Naive thymus-derived CD4-positive, alpha-beta T cell (primary cell): Measurements from ENCODE around the gene SIGLEC7. TPM values are rescaled to one million over a fixed set of nuclear protein-coding genes. Genes with fewer than 3 reads are reported as not detected.

Experiments
- ATAC-seq: fragments of 150-1000 bp; cut with Tn5 transposase; 2 replicates; pipeline ENCODE4 v1.10.0; 2021; ENCODE audit warnings: mild to moderate bottlenecking, moderate library complexity
- CTCF ChIA-PET: fragments of 350-600 bp; sonication (Branson Sonifier 250); formaldehyde crosslinking; loops from one replicate; lab custom pipeline; 2021; ENCODE audit warnings: antibody characterized with exemption; lab: Charles Lee
- POLR2A ChIA-PET: fragments of 350-600 bp; sonication (Branson Sonifier 250); formaldehyde crosslinking; loops from one replicate; lab custom pipeline; 2021; ENCODE audit warnings: antibody characterized with exemption, inconsistent platforms; lab: Charles Lee
- DNase-seq, 9 donors: peaks; one replicate each; pipeline versions ENCODE4 v3.0.0 to v3.0.0-alpha.2; 2020 to 2022; ENCODE audit warnings: mixed read lengths in 1 of 9
- H3K27ac ChIP-seq: one replicate; pipeline ENCODE4 v1.7.0; 2013; ENCODE audit warnings: mild to moderate bottlenecking, low read depth, low read length, moderate library complexity
- H3K27me3 ChIP-seq, 2 donors: one replicate each; pipeline ENCODE4 v1.7.0; 2013; ENCODE audit warnings: low read length in 2 of 2, mild to moderate bottlenecking in 2 of 2, moderate library complexity in 2 of 2; ENCODE audit not compliant: control insufficient read depth in 2 of 2, insufficient read depth in 2 of 2
- H3K36me3 ChIP-seq, 3 experiments: 1 replicate in 2 of 3; 2 replicates in 1 of 3; pipeline ENCODE4 v1.7.0; 2013; ENCODE audit warnings: low read length in 3 of 3, mild to moderate bottlenecking in 3 of 3, moderate library complexity in 1 of 3; ENCODE audit not compliant: insufficient read depth in 3 of 3, control insufficient read depth in 2 of 3
- H3K4me1 ChIP-seq, 2 donors: one replicate each; pipeline ENCODE4 v1.7.0; 2013; ENCODE audit warnings: low read length in 2 of 2, mild to moderate bottlenecking in 2 of 2, moderate library complexity in 1 of 2; ENCODE audit not compliant: control insufficient read depth in 2 of 2, insufficient read depth in 2 of 2
- H3K4me3 ChIP-seq: 2 replicates; pipeline ENCODE4 v1.7.0; 2013; ENCODE audit warnings: mild to moderate bottlenecking, low read length
- H3K9me3 ChIP-seq, 3 experiments: 1 replicate in 2 of 3; 2 replicates in 1 of 3; pipeline ENCODE4 v1.7.0; 2013; ENCODE audit warnings: low read length in 3 of 3; ENCODE audit not compliant: control insufficient read depth in 2 of 3
- H3K27ac Mint-ChIP-seq, 9 donors: one replicate each; pipeline ENCODE4 v1.8.0; 2020 to 2022; ENCODE audit warnings: mixed read lengths in 9 of 9, mild to moderate bottlenecking in 8 of 9, moderate library complexity in 5 of 9, inconsistent platforms in 2 of 9
- H3K27me3 Mint-ChIP-seq, 5 donors: one replicate each; pipeline ENCODE4 v1.8.0; 2021 to 2022; ENCODE audit warnings: mixed read lengths in 5 of 5, mild to moderate bottlenecking in 1 of 5
- H3K36me3 Mint-ChIP-seq, 5 donors: one replicate each; pipeline ENCODE4 v1.8.0; 2020 to 2022; ENCODE audit warnings: mixed read lengths in 5 of 5, mild to moderate bottlenecking in 3 of 5, inconsistent platforms in 1 of 5
- H3K4me1 Mint-ChIP-seq, 7 donors: one replicate each; pipeline ENCODE4 v1.8.0; 2020 to 2022; ENCODE audit warnings: mixed read lengths in 7 of 7, mild to moderate bottlenecking in 3 of 7, inconsistent platforms in 1 of 7
- H3K4me3 Mint-ChIP-seq, 10 donors: one replicate each; pipeline ENCODE4 v1.8.0; 2020 to 2022; ENCODE audit warnings: mild to moderate bottlenecking in 10 of 10, mixed read lengths in 10 of 10, moderate library complexity in 6 of 10, inconsistent platforms in 2 of 10
- H3K9me3 Mint-ChIP-seq, 11 donors: one replicate each; pipeline ENCODE4 v1.8.0; 2020 to 2022; ENCODE audit warnings: mixed read lengths in 11 of 11, mild to moderate bottlenecking in 4 of 11, inconsistent platforms in 1 of 11, moderate library complexity in 1 of 11
- intact Hi-C, 2 donors: fragments of 100-400 bp; cut with micrococcal nuclease; formaldehyde crosslinking; loops; one replicate each; pipeline ENCODE4 v1.15.1; 2023
- polyA plus RNA-seq, 2 donors: library from polyadenylated mRNA; unstranded; fragments of 300-500 nt; fragmentation: Illumina TruSeq; gene quantifications; one replicate each; pipeline ENCODE4 v1.2.3, GENCODE V29; 2021
- total RNA-seq, 6 experiments: library from RNA in 5 of 6; stranded (reverse) in 5 of 6; gene quantifications; 1 replicate in 5 of 6; 2 replicates in 1 of 6; pipeline ENCODE4 v1.2.3 and lab custom pipeline; 2021 to 2026

The SIGLEC7 gene
- total and polyA plus RNA-seq, 7 experiments from 2014 or later = 0.25 to 10.3 (median 0.68) TPM; not detected in 2

DNA sequence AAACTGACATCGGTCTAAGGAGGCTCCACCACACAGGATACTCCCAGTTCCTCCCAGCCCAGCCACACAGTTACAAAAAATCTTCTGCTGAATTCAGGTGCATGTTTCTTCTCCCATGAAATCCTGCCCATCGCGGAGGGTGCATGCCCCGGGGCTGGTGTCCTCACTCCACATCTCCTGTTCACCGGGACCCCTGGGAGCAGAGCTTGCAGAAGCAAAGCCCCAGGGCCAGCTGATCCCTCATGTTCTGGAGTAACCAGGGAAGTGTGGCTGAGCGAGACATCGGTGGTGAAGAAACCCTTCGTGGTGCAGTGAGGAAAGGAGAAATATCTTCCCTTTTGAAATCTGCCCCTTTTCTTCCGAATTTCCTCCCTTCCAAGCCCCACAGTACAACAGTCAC lies 18.3 kb upstream of the SIGLEC7 start:
- CTCF ChIA-PET = no interaction called here
- H3K4me1 ChIP-seq = peaks cover 49 to 89% of the 10 kb centered on the region in 2 donors
- Mint-ChIP-seq H3K27me3 (peaks cover 0 to 7% (median 0%) of the 10 kb centered on the region in 5 donors), H3K4me1 (peaks cover 54 to 95% (median 86%) of the 10 kb centered on the region in 7 donors), H3K36me3 (peaks cover 0 to 2% (median 0%) of the 10 kb centered on the region in 5 donors), H3K27ac (peak overlapping the region; percentile 82 to 97 (median 89)), H3K9me3 (peaks cover 0 to 5% (median 0%) of the 10 kb centered on the region in 11 donors), H3K4me3 (peak overlapping the region; percentile 67 to 87 (median 78))
- H3K27ac ChIP-seq = peak overlapping the region; percentile 66
- peak in 1 of 9 donors; percentile 30 for DNase-seq
- no peaks in the 10 kb centered on the region for H3K36me3 ChIP-seq
- peak overlapping the region; percentile 60 for H3K4me3 ChIP-seq
- no peak for ATAC-seq
- no peaks in the 10 kb centered on the region for H3K27me3 ChIP-seq
- POLR2A ChIA-PET = interaction anchor here (0.6 to 1.9 kb wide), 3 partner anchors 9 to 1979 kb away, joined by 3 to 10 read pairs (median 3); no protein-coding TSS in a partner anchor
- no peaks in the 10 kb centered on the region for H3K9me3 ChIP-seq
- intact Hi-C loops = loop anchor here in 1 of 2 donors (1.0 to 2.0 kb wide), 3 partner anchors 8 to 35 kb away; partner anchors contain the start of gene CTU1

- POLR2A ChIA-PET = interaction anchor here (0.6 to 1.9 kb wide), 3 partner anchors 10 to 1978 kb away, joined by 3 to 10 read pairs (median 3); no protein-coding TSS in a partner anchor
- Mint-ChIP-seq H3K27ac (peak overlapping the region; percentile 84 to 97 (median 89)), H3K4me3 (peak overlapping the region; percentile 67 to 87 (median 78)), H3K36me3 (peaks cover 0 to 2% (median 0%) of the 10 kb centered on the region in 5 donors), H3K4me1 (peaks cover 55 to 95% (median 86%) of the 10 kb centered on the region in 7 donors), H3K27me3 (peaks cover 0 to 3% (median 0%) of the 10 kb centered on the region in 5 donors), H3K9me3 (peaks cover 0 to 5% (median 0%) of the 10 kb centered on the region in 11 donors)
- CTCF ChIA-PET = no interaction called here
- peak overlapping the region; percentile 66 for H3K27ac ChIP-seq
- intact Hi-C loops = no loop called here
- ATAC-seq (no peak), DNase-seq (no peak)
- H3K4me1 ChIP-seq = peaks cover 47 to 91% of the 10 kb centered on the region in 2 donors
- no peaks in the 10 kb centered on the region for H3K9me3 ChIP-seq
- H3K4me3 ChIP-seq = peak overlapping the region; percentile 60
- no peaks in the 10 kb centered on the region for H3K36me3 ChIP-seq
- H3K27me3 ChIP-seq = no peaks in the 10 kb centered on the region
Measured at GRCh38 chr19:51124216-51124615, 17.9 kb upstream of the SIGLEC7 start.

DNA sequence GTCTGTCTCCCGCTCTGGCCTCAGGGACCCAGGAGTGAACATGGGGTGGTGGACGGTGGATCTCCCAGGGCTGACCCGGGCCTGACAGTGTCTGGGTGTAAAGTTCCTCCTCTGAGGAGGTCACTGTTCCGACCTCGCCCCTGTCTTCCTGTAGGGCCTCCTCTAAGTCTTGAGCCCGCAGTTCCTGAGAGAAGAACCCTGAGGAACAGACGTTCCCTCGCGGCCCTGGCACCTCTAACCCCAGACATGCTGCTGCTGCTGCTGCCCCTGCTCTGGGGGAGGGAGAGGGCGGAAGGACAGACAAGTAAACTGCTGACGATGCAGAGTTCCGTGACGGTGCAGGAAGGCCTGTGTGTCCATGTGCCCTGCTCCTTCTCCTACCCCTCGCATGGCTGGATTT lies 17.4 kb upstream of the SIGLEC7 start, which contains the start of gene SIGLEC9:
SIGLEC9 (plus strand) TSS at position 178 of the 400 bp plus-strand sequence; CDS start at position 247, 69 bp downstream.
- peaks cover 0 to 3% (median 0%) of the 10 kb centered on the region in 5 donors for H3K27me3 Mint-ChIP-seq
- ChIA-PET POLR2A (interaction anchor here (0.6 to 1.9 kb wide), 2 partner anchors 9 to 186 kb away, joined by 3 to 10 read pairs; no protein-coding TSS in a partner anchor), CTCF (no interaction called here)
- DNase-seq = no peak
- intact Hi-C loops = no loop called here
- H3K4me3 Mint-ChIP-seq = peak within 1 kb of the TSS; percentile 67 to 87 (median 78)
- peak within 1 kb of the TSS; percentile 66 for H3K27ac ChIP-seq
- peaks cover 0 to 2% (median 0%) of the 10 kb centered on the region in 5 donors for H3K36me3 Mint-ChIP-seq
- no peaks in the 10 kb centered on the region for H3K36me3 ChIP-seq
- H3K27ac Mint-ChIP-seq = peak within 1 kb of the TSS; percentile 84 to 97 (median 90)
- peaks cover 47 to 91% of the 10 kb centered on the region in 2 donors for H3K4me1 ChIP-seq
- peaks cover 0 to 5% (median 0%) of the 10 kb centered on the region in 11 donors for H3K9me3 Mint-ChIP-seq
- no peaks in the 10 kb centered on the region for H3K9me3 ChIP-seq
- ATAC-seq = peak; percentile 37
- H3K4me1 Mint-ChIP-seq = peaks cover 55 to 95% (median 84%) of the 10 kb centered on the region in 7 donors
- no peaks in the 10 kb centered on the region for H3K27me3 ChIP-seq
- H3K4me3 ChIP-seq = peak within 1 kb of the TSS; percentile 60

- no peak for ATAC-seq
Measured at GRCh38 chr19:51125421-51126075, 16.6 kb upstream of the SIGLEC7 start.

GRCh38 chr19:51127032-51127431 lies 15.1 kb upstream of the SIGLEC7 start:
- Histone ChIP-seq H3K27me3 (no peaks in the 10 kb centered on the region), H3K4me1 (peaks cover 67 to 97% of the 10 kb centered on the region in 2 donors), H3K9me3 (no peaks in the 10 kb centered on the region), H3K4me3 (no peak overlapping the region), H3K27ac (peak overlapping the region; percentile 36), H3K36me3 (no peaks in the 10 kb centered on the region)
- DNase-seq (no peak), ATAC-seq (no peak)
- POLR2A ChIA-PET = interaction anchor here (0.8 to 2.3 kb wide), 5 partner anchors 8 to 20 kb away, joined by 3 to 9 read pairs (median 4); no protein-coding TSS in a partner anchor
- Mint-ChIP-seq H3K4me1 (peaks cover 55 to 95% (median 88%) of the 10 kb centered on the region in 7 donors), H3K36me3 (peaks cover 0 to 3% (median 0%) of the 10 kb centered on the region in 5 donors), H3K27ac (peak overlapping the region in 8 of 9 donors; percentile 84 to 97 (median 92)), H3K27me3 (peaks cover 0 to 3% (median 0%) of the 10 kb centered on the region in 5 donors), H3K9me3 (peaks cover 0 to 2% (median 0%) of the 10 kb centered on the region in 11 donors), H3K4me3 (peak overlapping the region in 9 of 10 donors; percentile 43 to 70 (median 59))
- intact Hi-C loops = no loop called here
- CTCF ChIA-PET = interaction anchor here (1.0 kb wide), 1 partner anchor 11 kb away, joined by 3 read pairs; no protein-coding TSS in a partner anchor

More at GRCh38 chr19:51125421-51126075, 16.6 kb upstream of the SIGLEC7 start:
- peaks cover 0 to 2% (median 0%) of the 10 kb centered on the region in 5 donors for H3K36me3 Mint-ChIP-seq
- peaks cover 0 to 5% (median 0%) of the 10 kb centered on the region in 11 donors for H3K9me3 Mint-ChIP-seq
- H3K4me1 Mint-ChIP-seq = peaks cover 56 to 95% (median 87%) of the 10 kb centered on the region in 7 donors
- ChIA-PET CTCF (no interaction called here), POLR2A (interaction anchor here (1.4 to 1.9 kb wide), 2 partner anchors 9 to 10 kb away, joined by 3 to 10 read pairs; no protein-coding TSS in a partner anchor)
- peak overlapping the region; percentile 66 for H3K27ac ChIP-seq
- H3K36me3 ChIP-seq = no peaks in the 10 kb centered on the region
- no peak for DNase-seq
- H3K9me3 ChIP-seq = no peaks in the 10 kb centered on the region
- H3K4me1 ChIP-seq = peaks cover 55 to 94% of the 10 kb centered on the region in 2 donors
- H3K27ac Mint-ChIP-seq = peak overlapping the region in 8 of 9 donors; percentile 84 to 97 (median 93)
- no peaks in the 10 kb centered on the region for H3K27me3 ChIP-seq
- no peak overlapping the region for H3K4me3 ChIP-seq
- intact Hi-C loops = no loop called here
- peaks cover 0 to 3% (median 0%) of the 10 kb centered on the region in 5 donors for H3K27me3 Mint-ChIP-seq
- H3K4me3 Mint-ChIP-seq = peak overlapping the region in 3 of 10 donors; percentile 67 to 83 (median 83)

- peaks cover 0 to 2% (median 0%) of the 10 kb centered on the region in 11 donors for H3K9me3 Mint-ChIP-seq
- Histone ChIP-seq H3K36me3 (no peaks in the 10 kb centered on the region), H3K4me3 (no peak overlapping the region), H3K27me3 (no peaks in the 10 kb centered on the region), H3K27ac (no peak overlapping the region), H3K4me1 (peaks cover 68 to 96% of the 10 kb centered on the region in 2 donors), H3K9me3 (no peaks in the 10 kb centered on the region)
- peak overlapping the region; percentile 34 to 97 (median 89) for H3K27ac Mint-ChIP-seq
- POLR2A ChIA-PET = interaction anchor here (0.8 to 2.3 kb wide), 5 partner anchors 14 to 23 kb away, joined by 3 to 9 read pairs (median 4); no protein-coding TSS in a partner anchor
- intact Hi-C loops = no loop called here
- CTCF ChIA-PET = interaction anchor here (0.5 to 0.6 kb wide), 2 partner anchors 34 to 38 kb away, joined by 3 to 4 read pairs; no protein-coding TSS in a partner anchor
- ATAC-seq (peak; percentile 39), DNase-seq (no peak)
- H3K4me1 Mint-ChIP-seq = peaks cover 59 to 95% (median 88%) of the 10 kb centered on the region in 7 donors
- H3K27me3 Mint-ChIP-seq = peaks cover 0 to 3% (median 0%) of the 10 kb centered on the region in 5 donors
- H3K4me3 Mint-ChIP-seq = peak overlapping the region in 9 of 10 donors; percentile 41 to 70 (median 59)
- H3K36me3 Mint-ChIP-seq = peaks cover 0 to 1% (median 0%) of the 10 kb centered on the region in 5 donors
Measured at GRCh38 chr19:51127755-51128154, 14.3 kb upstream of the SIGLEC7 start.
